ENCODE data around the gene UGT2B7. TPM values are rescaled to one million over a fixed set of nuclear protein-coding genes. Genes with fewer than 3 reads are reported as not detected.

Gene UGT2B7
- total RNA-seq, 1 experiment from 2014 or later: 3.0 TPM

- peaks cover 28% of the 10 kb centered on the region; the same call in 1 of the 2 replicates for H3K4me1 ChIP-seq
- intact Hi-C loops (cut with micrococcal nuclease; ENCODE audit: unreplicated experiment): no loop called here
- TF ChIP-seq CTCF (IDR thresholded peaks at IDR 0.05; ENCODE audit: insufficient read depth in 1 of 2, low read depth in 1 of 2, low read length in 1 of 2, severe bottlenecking in 1 of 2, unreplicated experiment in 1 of 2): no peak
- Mint-ChIP-seq H3K4me1 (ENCODE audit: low read depth, unreplicated experiment) (peaks cover 26% of the 10 kb centered on the region), H3K4me3 (ENCODE audit: unreplicated experiment) (no peak overlapping the region), H3K36me3 (ENCODE audit: insufficient read depth, unreplicated experiment) (no peaks in the 10 kb centered on the region), H3K9me3 (ENCODE audit: unreplicated experiment) (peaks cover 13% of the 10 kb centered on the region), H3K27me3 (ENCODE audit: insufficient read depth, unreplicated experiment) (no peaks in the 10 kb centered on the region), H3K27ac (ENCODE audit: unreplicated experiment) (no peak overlapping the region)
- no peak for DNase-seq
- H3K9me3 ChIP-seq: no peaks in the 10 kb centered on the region
- H3K4me3 ChIP-seq (ENCODE audit: low read depth, low read length): no peak overlapping the region
- no peaks in the 10 kb centered on the region for H3K27me3 ChIP-seq (replicated peaks; ENCODE audit: control insufficient read depth, insufficient read depth, low read length)
- no TSS peak for BruUV-seq (replicated peaks)
- ChIA-PET CTCF (no interaction called here), POLR2A (no interaction called here)
- no peaks in the 10 kb centered on the region for H3K36me3 ChIP-seq (ENCODE audit: control insufficient read depth, insufficient read depth, low read length)
These were observed 40.1 kb upstream of the UGT2B7 start for GRCh38 chr4:69056150-69056549.

GRCh38 chr4:69056921-69057550 lies 39.2 kb upstream of the UGT2B7 start:
- Histone ChIP-seq H3K27me3 (replicated peaks; ENCODE audit: control insufficient read depth, insufficient read depth, low read length) (no peaks in the 10 kb centered on the region), H3K4me3 (ENCODE audit: low read depth, low read length) (no peak overlapping the region), H3K36me3 (ENCODE audit: control insufficient read depth, insufficient read depth, low read length) (no peaks in the 10 kb centered on the region), H3K9me3 (no peaks in the 10 kb centered on the region), H3K4me1 (peaks cover 28% of the 10 kb centered on the region; the same call in 1 of the 2 replicates)
- no peak for DNase-seq
- no peak for TF ChIP-seq CTCF (IDR thresholded peaks at IDR 0.05; ENCODE audit: insufficient read depth in 1 of 2, low read depth in 1 of 2, low read length in 1 of 2, severe bottlenecking in 1 of 2, unreplicated experiment in 1 of 2)
- Mint-ChIP-seq H3K9me3 (ENCODE audit: unreplicated experiment) (peaks cover 7% of the 10 kb centered on the region), H3K4me3 (ENCODE audit: unreplicated experiment) (no peak overlapping the region), H3K4me1 (ENCODE audit: low read depth, unreplicated experiment) (peaks cover 26% of the 10 kb centered on the region), H3K27me3 (ENCODE audit: insufficient read depth, unreplicated experiment) (no peaks in the 10 kb centered on the region), H3K27ac (ENCODE audit: unreplicated experiment) (no peak overlapping the region), H3K36me3 (ENCODE audit: insufficient read depth, unreplicated experiment) (no peaks in the 10 kb centered on the region)
- POLR2A ChIA-PET: no interaction called here
- CTCF ChIA-PET: no interaction called here
- no TSS peak for BruUV-seq (replicated peaks)
- intact Hi-C loops (cut with micrococcal nuclease; ENCODE audit: unreplicated experiment): no loop called here

GRCh38 chr4:69057620-69058409 lies 38.5 kb upstream of the UGT2B7 start:
- DNase-seq: no peak
- H3K4me1 ChIP-seq: peaks cover 28% of the 10 kb centered on the region; the same call in 1 of the 2 replicates
- no peak overlapping the region for H3K4me3 ChIP-seq (ENCODE audit: low read depth, low read length)
- Mint-ChIP-seq H3K4me3 (ENCODE audit: unreplicated experiment) (no peak overlapping the region), H3K36me3 (ENCODE audit: insufficient read depth, unreplicated experiment) (no peaks in the 10 kb centered on the region), H3K27ac (ENCODE audit: unreplicated experiment) (peak overlapping the region; percentile 14), H3K9me3 (ENCODE audit: unreplicated experiment) (no peaks in the 10 kb centered on the region), H3K27me3 (ENCODE audit: insufficient read depth, unreplicated experiment) (no peaks in the 10 kb centered on the region), H3K4me1 (ENCODE audit: low read depth, unreplicated experiment) (peaks cover 26% of the 10 kb centered on the region)
- POLR2A ChIA-PET: no interaction called here
- H3K9me3 ChIP-seq: no peaks in the 10 kb centered on the region
- intact Hi-C loops (cut with micrococcal nuclease; ENCODE audit: unreplicated experiment): no loop called here
- no peaks in the 10 kb centered on the region for H3K36me3 ChIP-seq (ENCODE audit: control insufficient read depth, insufficient read depth, low read length)
- no peak for TF ChIP-seq CTCF (IDR thresholded peaks at IDR 0.05; ENCODE audit: insufficient read depth in 1 of 2, low read depth in 1 of 2, low read length in 1 of 2, severe bottlenecking in 1 of 2, unreplicated experiment in 1 of 2)
- BruUV-seq (replicated peaks): no TSS peak
- CTCF ChIA-PET: no interaction called here
- no peaks in the 10 kb centered on the region for H3K27me3 ChIP-seq (replicated peaks; ENCODE audit: control insufficient read depth, insufficient read depth, low read length)
